IPS DF 6.9 (cell line): Measurements from ENCODE around the gene ARPIN.

Experiments
- DNase-seq: peaks from one replicate; pipeline ENCODE4 v3.0.0-alpha.2; 2013; ENCODE audit warnings: low read depth, low spot score
- H3K27ac ChIP-seq: one replicate; pipeline ENCODE4 v1.5.1; 2013; ENCODE audit warnings: low read length, control low read depth
- H3K27me3 ChIP-seq: 2 replicates; pipeline ENCODE4 v1.6.1; 2013; ENCODE audit warnings: mild to moderate bottlenecking, low read length; ENCODE audit not compliant: control insufficient read depth, insufficient read depth
- H3K36me3 ChIP-seq: 2 replicates; pipeline ENCODE4 v1.6.1; 2013; ENCODE audit warnings: low read length; ENCODE audit not compliant: control insufficient read depth, insufficient read depth
- H3K4me1 ChIP-seq: 2 replicates; pipeline ENCODE4 v1.6.1; 2013; ENCODE audit warnings: low read length; ENCODE audit not compliant: control insufficient read depth, insufficient read depth
- H3K4me3 ChIP-seq: 2 replicates; pipeline ENCODE4 v1.5.1; 2013; ENCODE audit warnings: mild to moderate bottlenecking, low read length
- H3K9me3 ChIP-seq: 2 replicates; pipeline ENCODE4 v1.6.1; 2013; ENCODE audit warnings: low read length, inconsistent platforms; ENCODE audit not compliant: control insufficient read depth, insufficient read depth
- WGBS: extraction: QIAGEN DNeasy Blood & Tissue Kit; methylation state at CpG from one replicate; pipeline ENCODE4 v1.1.7; 2013; ENCODE audit warnings: mixed read lengths, missing lambda C conversion rate; ENCODE audit not compliant: insufficient read length, insufficient coverage; 5-methylcytosine and 5-hydroxymethylcytosine counted together

ARPIN gene

GRCh38 chr15:89845305-89845893, 67.4 kb downstream of the ARPIN start:
- no peak for DNase-seq

More at GRCh38 chr15:89845305-89845893, 67.4 kb downstream of the ARPIN start:
- Histone ChIP-seq H3K36me3 (no peaks in the 10 kb centered on the region), H3K9me3 (no peaks in the 10 kb centered on the region), H3K27ac (no peak overlapping the region), H3K4me3 (no peak overlapping the region), H3K27me3 (no peaks in the 10 kb centered on the region), H3K4me1 (no peaks in the 10 kb centered on the region)
- WGBS: no CpG with 5 or more reads among the region's 5 CpGs
